ENCODE data around the gene PI4KA.
A peak's percentile ranks its signal among the peaks of the same experiment; 100 is the strongest.
"Not testable (repeated sequence)": the region's sequence is repeated elsewhere in the genome, so short reads cannot be mapped to it uniquely, and the experiment has no call there.

PI4KA gene

DNA sequence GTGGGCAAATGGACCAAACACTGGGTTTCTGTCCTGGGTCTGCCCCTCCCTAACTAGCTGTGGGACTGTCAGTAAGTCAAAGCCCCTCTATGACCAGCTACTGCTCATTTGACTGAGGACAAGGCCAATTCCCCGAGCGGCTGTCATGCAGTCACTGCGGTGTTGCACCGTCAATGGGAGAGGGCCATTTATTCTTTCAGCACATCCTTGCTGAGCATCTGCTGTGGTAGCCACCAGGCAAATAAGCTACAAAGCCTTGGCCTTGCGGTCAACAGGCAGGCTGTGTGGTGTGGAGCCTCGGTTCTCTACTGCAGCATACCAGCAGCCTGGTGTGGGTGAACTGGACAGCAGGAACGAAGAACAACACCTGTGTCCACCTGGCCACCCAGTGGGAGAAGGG lies 110.5 kb downstream of the PI4KA start:
- DNase-seq (ENCODE audit: low read depth) = no peak

DNA sequence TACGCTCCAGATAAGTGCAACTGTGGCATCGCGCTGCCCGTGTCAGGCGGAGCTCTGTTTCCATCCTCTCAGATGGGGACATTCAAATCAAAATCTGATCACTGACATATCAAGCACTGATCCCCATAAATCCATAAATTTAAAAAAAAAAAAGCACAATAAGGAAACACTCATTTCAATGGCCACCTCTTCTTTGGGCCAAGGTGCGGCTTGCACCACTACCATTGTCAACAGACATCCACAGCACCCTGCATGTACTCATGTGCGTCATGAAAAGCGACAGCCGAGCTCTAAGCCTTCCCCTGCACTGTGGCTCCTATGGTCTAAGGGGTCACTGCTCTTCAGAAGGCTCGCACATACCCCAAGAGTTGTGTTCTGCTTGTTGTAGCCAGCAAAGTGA lies 111.4 kb downstream of the PI4KA start:
- DNase-seq (ENCODE audit: low read depth) = no peak

DNA sequence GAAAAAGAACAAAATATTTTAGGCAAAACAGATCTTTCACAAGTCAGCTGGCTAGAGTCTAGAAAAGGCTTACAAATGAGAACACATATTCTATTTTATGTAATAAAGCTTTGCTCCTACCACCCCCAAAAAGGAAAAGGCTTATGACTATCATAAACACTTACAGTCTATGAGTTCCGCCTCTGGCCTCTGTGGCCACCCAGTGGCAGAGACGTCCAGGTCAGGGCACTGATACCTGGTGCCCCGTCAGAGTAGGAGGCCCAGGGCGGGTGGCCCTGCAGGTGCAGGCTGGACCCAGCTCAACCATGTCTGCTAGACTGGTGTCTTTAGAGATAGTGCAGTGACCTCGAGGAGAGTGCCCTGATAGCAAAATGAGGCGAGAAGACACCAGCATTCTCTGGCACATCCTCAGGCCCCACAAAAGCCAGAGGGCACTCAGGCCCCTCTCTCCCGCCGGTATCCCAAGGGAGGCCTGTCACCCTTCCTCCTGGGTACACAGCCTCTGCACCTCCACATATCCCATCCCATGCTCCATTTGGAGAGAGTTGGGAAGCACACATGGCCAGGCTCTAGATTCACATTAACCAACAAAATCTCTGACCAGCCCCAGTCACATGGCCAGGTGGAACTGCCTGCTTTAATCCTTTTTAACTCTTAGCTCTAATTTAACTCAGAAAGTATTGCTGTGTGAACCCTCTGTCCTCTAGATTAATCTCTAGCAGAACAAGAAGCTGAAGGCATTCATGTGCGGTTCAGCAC lies 112.0 kb downstream of the PI4KA start:
- no peak for DNase-seq (ENCODE audit: low read depth)

DNA sequence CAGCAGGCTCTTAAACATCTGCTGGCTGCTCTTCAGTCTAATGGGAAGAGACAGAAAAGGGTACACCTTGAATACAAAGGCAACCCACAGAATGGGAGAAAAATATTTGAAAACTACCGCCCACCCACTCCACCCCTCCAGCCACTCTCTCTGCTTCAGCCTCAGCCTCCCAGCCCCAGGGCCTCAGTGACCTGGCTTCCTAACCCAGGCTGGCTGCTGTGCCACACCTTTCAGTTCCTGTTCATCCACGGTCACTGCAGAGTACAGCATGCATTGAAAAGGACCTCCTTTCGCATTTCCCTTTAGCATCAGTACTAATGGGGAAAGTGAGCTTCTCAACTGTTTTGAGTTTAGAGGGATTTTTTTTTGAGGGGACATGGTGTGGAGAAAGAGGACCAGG lies 113.5 kb downstream of the PI4KA start:
- DNase-seq (ENCODE audit: low read depth) = no peak

DNA sequence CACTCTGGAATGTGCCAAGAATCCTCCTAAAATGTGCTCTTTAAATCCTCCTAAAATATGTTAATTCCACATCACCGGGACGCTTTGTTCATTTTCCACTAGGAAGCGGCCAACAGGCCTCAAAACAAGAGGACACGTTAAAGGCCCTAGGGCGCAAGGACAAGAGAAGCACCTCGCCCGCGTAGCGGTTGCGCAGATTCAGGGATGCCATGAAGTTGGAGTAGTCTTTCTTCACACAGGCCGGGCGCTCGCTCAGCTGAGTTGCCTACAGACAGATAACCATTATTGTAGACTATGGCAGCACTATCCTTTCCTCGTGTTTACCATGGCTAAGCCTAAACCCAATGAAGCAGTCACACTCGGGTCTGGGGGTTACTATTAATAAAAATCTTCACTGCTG lies 114.2 kb downstream of the PI4KA start:
- no peak for DNase-seq (ENCODE audit: low read depth)

DNA sequence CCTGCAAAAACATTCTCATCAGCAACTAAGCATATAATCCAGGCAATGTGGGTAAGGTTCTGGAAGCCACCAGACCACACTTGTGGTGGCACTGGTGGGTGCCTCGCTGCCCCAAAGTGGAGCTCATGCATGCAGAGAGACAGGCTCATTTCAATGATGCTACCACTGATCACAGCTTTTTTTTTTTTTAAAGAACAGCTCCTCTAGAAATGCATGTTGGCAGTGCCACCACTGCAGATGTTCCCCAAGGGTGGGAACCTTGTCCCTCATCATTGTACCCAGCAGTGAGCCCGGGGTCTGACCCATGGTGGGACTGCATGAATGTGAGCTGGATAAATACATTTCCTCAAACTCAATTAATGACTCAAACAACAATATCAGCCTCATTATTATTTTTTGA lies 115.8 kb downstream of the PI4KA start:
- no peak for DNase-seq (ENCODE audit: low read depth)

DNA sequence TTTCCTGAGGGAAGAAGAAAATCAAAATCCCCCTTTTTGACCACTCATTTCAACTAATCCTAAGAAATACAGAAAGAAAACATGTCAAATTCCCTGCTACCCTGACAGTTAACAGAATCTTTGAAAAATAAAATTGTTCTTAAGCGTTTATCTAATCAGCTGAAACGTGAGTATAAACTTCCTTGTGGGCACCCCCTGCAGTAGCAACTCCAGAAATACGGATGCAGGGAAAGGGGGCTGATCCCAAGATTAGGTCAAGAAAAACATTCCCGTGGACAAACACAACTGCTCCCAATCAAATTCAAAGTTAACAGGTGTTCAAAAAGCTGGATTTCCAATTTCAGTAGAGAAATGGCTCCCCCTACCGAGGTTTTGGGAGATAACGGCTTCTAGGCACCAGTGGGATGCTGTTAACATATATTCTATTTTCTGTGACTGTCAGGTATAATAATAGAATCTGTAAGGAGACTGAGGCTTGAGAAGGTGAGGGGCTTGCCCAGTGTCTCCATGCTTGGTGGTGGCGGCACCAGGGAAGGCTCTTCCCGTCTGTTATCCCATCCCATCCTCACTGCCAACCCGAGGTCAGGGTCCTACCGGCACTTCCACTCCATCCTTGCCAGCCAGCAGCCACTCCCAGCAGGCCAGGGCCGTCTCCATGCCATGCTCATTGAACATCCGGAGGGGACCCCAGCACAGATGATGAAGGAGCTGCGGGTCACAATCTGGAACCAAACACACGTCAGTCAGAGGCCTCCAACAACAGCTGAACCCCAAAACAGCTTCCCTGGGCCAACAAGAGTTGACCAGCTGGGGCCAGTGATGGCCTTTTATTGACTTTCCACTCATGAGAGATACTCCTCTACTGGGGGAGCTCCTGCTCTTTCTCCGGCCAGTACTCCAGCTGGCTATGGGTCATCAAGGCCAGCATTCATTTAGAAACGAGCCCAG lies 116.7 kb downstream of the PI4KA start:
- DNase-seq (ENCODE audit: low read depth) = peak; percentile 24

DNA sequence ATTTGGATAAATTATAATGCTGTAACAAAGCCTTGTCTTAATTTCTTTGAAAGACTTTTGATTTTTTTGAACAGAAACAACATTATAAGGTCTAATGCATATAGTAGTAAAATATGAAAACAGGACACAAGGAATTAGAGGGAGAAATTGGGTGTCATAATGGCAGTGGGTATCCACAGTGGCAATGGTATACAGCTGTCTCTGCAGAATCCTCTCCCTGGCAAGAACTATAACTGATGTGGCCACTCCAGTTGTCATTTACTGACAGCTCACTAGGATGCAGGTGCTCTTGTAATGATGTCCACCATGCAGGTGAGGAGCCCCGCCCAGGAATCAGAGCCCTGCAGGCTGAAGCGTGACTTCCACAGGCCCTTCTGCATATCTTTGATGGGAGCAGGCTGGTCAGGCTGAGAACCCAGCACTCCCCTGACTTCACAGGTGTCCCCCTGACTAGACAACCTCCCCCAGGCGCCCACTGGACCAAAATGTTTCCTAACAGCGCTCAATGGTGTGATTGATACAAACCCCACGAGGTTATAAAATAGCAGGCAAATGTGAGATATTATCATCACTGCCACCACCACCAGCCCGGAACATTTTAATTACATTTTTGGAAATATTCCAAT lies 117.5 kb downstream of the PI4KA start:
- no peak for DNase-seq (ENCODE audit: low read depth)

DNA sequence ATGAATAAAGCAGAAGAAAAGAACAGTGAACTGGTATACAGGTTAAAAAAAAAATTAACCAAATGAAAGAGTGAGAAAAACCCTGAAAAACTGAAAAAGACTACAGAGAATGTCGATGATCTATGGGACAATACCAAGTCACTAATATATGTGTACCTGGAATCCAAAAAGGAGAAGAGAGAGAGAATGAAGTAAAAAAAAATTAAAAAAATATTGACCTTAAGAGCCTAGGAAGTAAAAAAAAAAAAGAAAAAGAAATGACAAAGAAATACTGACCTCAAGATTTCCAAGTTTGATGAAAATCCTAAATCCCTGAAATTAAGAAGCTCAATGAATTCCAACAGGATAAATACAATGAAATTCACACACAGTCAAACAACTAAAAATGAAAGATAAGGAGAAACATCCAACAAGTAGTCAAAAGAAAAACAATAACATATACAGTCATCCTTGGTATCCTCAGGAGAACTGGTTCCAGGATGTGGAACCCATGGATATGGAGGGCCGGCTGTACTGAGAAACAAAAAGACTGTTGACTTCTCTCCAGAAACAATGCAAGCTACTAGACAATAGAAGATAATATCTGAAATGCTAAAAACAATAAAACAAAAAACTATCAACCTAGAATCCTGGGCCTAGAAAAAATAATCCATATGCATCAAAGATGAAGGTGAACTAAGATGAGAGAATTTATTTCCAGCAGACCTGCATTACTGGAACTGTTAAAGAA lies 118.2 kb downstream of the PI4KA start:
- no peak for DNase-seq (ENCODE audit: low read depth)

DNA sequence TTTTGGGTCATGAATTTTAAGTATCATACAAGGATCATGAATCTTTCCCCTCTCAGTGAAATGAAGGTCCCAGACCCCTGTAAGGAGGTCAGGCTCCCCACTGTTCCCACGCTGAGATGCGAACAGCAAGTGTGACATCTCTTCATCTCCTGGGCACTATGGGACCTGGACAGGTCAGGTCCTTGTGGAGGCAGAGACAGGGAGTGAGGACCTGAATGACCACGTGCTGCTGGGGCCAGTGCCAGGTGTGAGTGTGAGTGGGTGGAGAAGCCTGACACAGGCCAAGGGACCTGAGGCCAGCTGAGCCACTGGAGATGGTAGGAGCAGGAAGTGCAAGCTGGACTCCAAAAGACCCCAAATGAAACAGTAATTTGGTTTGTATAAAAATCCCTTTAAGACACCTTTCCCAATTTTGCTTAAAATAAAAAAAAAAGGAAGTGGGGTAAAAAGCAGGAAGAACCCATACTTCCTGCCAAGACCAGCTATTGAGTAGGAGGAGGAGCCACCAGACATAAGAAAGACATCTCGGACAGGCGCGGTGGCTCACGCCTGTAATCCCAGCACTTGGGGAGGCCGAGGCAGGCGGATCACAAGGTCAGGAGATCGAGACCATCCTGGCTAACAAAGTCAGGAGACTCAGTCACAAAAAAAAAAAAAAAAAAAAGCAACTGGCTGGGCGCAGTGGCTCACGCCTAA lies 120.1 kb downstream of the PI4KA start:
- DNase-seq (ENCODE audit: low read depth) = no peak

DNA sequence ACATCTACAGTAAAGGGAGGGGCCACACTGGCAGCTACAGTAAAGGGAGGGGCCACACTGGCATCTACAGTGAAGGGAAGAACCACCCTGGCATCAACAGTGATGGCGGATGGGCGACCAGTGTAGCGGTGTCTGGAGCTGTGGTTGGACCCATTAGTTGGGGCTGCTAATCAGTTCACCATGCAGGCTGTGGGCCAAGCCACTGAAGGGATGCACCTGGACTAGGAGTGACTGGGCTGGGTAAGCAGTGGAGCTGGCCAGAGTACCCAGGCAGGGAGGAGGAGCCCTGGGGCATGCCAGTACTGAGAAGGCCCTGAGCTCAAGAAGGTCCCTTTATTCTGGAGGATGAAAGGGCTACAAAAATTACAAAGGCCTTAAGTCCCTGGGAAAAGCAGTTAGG lies 121.7 kb downstream of the PI4KA start:
- not testable (repeated sequence) for DNase-seq (ENCODE audit: low read depth)

DNA sequence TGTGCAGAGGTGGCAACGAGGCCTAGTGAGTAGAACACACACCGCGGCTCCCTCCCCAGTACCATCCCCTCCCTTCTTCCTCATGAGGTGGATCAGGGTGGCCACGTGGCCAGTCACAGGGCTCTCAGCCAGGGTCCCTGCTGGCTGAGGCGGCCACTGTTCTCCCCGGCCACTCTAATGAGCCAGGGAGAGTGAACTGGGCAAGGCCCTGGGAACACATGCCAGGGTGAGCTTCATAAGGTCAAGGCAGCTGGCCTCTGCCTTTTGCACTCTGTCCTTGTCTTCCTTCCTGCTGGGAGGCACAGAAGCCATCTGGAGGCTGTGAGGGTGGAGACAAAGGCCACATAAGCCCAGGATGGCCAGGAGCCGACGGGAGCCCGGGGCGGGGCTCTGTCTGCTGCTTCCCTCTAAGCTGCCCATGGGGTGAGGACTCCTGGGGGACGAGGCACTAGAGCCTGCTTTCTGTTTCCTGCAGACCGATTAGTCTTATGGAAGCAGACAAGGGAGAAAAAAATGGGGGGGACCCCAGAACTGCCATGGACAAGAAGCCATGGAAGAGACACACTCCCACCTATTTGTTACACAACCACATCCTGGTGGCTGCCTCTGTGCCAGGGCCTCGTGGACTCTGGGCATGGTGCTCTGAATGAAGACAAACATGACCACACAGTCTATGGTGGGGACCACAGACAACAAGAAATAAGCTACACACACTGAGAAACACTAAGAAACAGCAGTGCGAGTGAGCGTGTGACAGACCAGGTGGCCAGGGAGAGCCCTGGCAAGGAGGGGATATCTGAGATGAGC lies 123.1 kb downstream of the PI4KA start:
- DNase-seq (ENCODE audit: low read depth) = not testable (repeated sequence)

DNA sequence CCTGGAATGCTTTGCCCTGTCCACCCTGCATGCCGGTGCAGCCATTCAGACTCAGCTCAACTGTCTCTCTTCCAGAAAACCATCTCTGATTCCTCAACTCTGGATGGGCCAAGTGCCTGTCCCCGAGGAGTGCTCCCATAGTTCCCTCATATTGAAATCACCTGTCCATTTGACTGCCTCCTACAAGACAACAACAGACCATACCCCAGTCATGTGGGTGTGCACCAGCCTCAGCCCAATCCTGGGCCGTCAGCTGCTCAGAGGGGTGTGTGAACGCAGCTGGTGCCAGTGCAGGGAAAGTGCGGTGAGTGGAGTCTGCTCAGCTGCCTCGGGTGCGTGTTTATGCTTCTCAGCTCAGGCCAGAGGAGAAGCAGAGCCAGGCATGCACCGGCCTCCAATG lies 126.2 kb downstream of the PI4KA start:
- not testable (repeated sequence) for DNase-seq (ENCODE audit: low read depth)

DNA sequence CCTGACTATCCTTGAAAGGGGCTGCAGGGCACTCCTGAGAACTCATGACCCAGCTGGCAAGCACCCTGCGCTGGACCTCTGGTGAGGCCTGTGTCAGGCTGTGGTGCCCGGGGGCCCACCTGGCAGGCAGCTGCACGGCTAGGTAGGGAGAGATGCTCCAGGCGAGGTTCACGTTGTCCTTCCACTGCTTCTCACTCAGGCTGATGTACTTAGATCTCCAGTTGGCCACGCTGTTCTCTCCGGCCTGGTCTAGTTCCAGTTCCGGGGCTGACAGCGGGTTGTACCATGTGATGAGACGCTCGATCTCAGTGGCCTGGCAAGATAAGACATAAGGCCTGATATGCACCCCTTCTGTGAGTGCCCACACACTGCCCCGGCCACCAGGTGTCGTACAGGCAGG lies 129.4 kb downstream of the PI4KA start:
- no peak for DNase-seq (ENCODE audit: low read depth)

DNA sequence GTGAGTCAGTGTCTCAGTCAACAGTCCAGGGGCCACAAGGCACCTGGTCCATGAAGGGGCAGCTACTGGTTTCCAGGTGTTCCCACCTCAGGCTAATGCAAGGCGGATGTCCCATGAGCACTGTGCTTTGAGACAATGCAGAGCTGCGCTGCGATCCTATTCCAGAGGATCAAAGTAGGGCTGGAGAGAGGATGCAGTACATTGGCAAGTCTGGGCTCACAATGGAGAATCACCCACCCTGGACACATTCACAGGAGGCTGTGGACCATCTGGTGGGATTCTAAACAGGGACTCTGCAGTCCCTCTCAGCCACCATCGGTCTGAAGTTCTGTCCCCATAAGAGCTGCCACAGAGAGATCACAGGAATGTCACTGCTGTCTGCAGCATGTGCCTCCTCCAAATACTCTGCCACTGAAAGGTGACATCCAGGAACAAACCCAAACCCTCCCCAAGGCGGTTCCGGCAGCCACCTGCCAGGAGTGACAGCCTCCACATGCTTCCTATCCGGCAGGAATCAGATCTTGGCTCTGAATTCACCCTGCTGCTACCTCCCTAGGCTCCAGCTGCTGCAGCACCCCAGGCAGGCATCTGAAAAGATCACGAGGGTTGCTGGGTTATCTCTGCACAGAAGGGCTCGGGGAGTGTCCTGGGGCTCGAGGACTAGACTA lies 130.0 kb downstream of the PI4KA start:
- no peak for DNase-seq (ENCODE audit: low read depth)

DNA sequence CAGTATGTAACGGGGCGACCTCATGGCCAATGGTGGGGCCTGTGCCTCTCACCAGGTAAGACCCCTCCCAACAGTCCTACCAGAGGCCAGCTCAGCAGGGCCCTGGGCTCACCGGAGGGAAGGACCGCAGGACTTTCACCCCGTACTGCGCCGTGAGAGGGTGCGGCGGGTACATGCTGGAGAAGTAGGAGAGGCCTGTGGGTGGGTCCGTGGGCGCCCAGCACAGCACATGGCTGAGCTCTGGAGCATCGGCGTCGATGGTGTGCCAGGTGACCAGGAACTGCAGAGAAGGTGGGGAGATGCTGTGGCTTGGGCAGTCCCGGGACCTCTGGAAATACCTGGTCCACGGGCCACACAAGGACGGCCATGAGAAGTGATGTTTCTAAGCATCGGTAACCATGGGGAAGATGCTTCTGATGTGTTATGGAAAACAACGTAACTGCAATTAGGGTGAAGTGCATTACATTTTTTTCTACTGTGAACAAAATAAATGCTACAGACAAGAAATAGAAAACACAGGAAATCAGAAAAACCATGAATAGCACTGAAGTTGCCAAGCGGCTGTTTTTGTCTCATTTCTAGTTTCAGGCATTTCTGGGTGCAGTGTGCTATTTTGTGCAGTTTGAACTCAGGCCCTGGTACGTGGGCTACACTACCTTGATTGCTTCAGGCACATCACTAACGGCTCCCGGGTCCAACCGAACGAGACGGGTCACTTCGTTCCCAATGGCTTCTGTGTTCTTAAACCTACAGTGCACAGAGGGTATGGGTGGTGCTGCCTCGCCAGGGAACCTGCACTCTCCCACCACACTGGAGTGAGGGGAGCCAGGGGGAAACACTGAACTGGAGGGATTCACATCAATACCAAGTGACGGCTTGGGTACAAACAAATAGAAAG lies 131.2 kb downstream of the PI4KA start:
- DNase-seq (ENCODE audit: low read depth) = no peak

DNA sequence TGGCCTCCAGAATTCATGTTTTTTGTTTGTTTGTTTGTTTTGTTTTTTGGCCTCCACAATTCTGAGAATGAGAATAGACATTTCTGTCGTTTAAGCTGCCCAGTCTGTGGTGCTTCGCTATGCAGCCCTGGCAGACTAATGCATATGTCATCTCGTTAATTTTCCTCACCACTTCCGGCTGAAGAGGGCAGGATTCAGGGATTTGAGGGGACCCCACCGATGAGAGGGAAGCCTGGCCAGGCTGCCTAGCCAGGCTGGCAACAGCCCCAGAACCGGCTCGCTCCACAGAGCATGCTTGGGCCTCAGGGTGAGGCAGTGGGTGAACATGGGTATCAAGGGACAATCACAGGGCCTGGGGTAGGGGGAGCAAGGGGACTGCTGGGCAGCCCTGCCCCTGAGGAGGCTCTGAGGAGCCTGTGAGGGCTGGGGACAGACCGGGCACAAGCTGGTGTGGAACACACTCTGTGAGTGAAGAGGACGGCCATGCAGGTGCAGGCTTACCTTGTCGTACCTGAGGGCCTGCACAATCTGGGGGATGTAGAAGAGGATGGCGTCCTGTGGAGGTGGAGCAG lies 132.5 kb downstream of the PI4KA start:
- no peak for DNase-seq (ENCODE audit: low read depth)

DNA sequence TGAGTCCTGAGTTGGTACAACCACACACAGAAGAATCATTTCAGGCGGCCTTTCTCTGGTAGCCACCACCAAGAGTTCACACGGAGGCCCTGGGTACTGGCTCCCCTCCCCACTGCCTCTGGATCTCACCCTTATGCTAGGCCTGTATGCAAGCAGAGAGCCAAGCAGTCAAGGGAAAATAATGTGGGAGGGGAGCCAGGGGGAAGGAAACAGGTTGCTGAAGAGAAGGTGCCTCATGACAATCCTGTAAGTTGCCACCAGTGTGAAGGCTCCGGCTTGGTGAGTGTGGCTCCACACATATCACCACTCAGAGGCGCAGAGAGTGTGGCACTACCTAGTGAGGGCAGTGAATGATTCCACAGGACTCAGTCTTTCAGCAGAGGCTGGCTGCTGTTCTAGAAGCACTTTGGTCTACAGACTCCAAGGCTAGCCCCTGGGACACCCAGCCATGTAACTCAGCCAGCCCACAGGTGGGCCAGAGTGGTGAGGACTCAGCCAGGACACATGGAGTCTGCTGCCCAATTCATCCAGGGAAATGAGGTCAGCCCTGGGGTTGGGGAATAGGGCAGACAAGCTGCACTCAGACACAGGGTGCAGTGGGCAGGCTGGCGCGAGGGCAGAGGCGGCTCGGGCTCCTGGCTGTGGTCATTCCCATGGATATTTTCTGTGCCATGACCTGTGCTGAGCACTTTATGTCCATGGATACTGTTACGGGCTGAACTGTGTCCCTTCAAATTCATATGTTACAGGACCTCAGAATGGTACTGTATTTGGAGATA lies 133.7 kb downstream of the PI4KA start:
- no peak for DNase-seq (ENCODE audit: low read depth)

Measured in stimulated activated CD4-positive, alpha-beta T cell treated with anti-CD3 and anti-CD28 coated beads, Interleukin-2, amount 100 ng/mL, for 4 hours (primary cell).